Activated naive CD4-positive, alpha-beta T cell treated with anti-CD3 and anti-CD28 coated beads, Interleukin-2, amount 50 U/mL, for 16 hours (primary cell): ENCODE results near the gene PWP2.

Experiments
- DNase-seq: peaks from one replicate; pipeline ENCODE4 v3.0.0-alpha.2; 2020

Gene PWP2

GRCh38 chr21:44107026-44107501, at the start of gene PWP2:
Gene PWP2, plus strand, starts transcription at chr21:44107399. Its CDS starts 18 bp downstream, at chr21:44107417.
- DNase-seq, result peak; percentile 60

- DNase-seq, result no peak
These were observed 49.1 kb upstream of the PWP2 start for GRCh38 chr21:44057960-44058651.

- DNase-seq, result no peak
These were observed 48.6 kb upstream of the PWP2 start for GRCh38 chr21:44058652-44058964.

- no peak for DNase-seq
These were observed 48.2 kb upstream of the PWP2 start for GRCh38 chr21:44058981-44059380.

GRCh38 chr21:44059710-44060109, 47.5 kb upstream of the PWP2 start:
- no peak for DNase-seq

- no peak for DNase-seq
These were observed 44.8 kb upstream of the PWP2 start for GRCh38 chr21:44062380-44062779.

GRCh38 chr21:44063151-44063912, 43.9 kb upstream of the PWP2 start:
- DNase-seq, result no peak

GRCh38 chr21:44064852-44065403, 42.3 kb upstream of the PWP2 start:
- DNase-seq, result no peak

GRCh38 chr21:44065428-44065827, 41.8 kb upstream of the PWP2 start:
- peak; percentile 65 for DNase-seq

GRCh38 chr21:44066116-44066515, 41.1 kb upstream of the PWP2 start:
- DNase-seq, result no peak

- no peak for DNase-seq
These were observed 40.0 kb upstream of the PWP2 start for GRCh38 chr21:44067011-44067839.

- DNase-seq, result no peak
These were observed 36.8 kb upstream of the PWP2 start for GRCh38 chr21:44070391-44070790.

GRCh38 chr21:44071359-44072104, 35.7 kb upstream of the PWP2 start:
- no peak for DNase-seq

- no peak for DNase-seq
These were observed 35.1 kb upstream of the PWP2 start for GRCh38 chr21:44072111-44072510.

- DNase-seq, result no peak
These were observed 32.8 kb upstream of the PWP2 start for GRCh38 chr21:44074315-44074958.

- DNase-seq, result no peak
These were observed 30.9 kb upstream of the PWP2 start for GRCh38 chr21:44076316-44076715.

- DNase-seq, result no peak
These were observed 28.7 kb upstream of the PWP2 start for GRCh38 chr21:44078411-44078981.

- DNase-seq, result no peak
These were observed 27.8 kb upstream of the PWP2 start for GRCh38 chr21:44079446-44079845.

GRCh38 chr21:44079846-44080245, 27.4 kb upstream of the PWP2 start:
- DNase-seq, result no peak

GRCh38 chr21:44082648-44083440, 24.4 kb upstream of the PWP2 start:
- DNase-seq, result no peak
